GM12874 (cell line): ENCODE results near the gene TSPOAP1.

Source experiments
- TF ChIP-seq, protein P1 (sequence below): IDR thresholded peaks from 2 replicates; pipeline ENCODE4 v1.5.1; 2011; ENCODE audit warnings: low read depth, mild to moderate bottlenecking, control low read depth, low read length, moderate library complexity; ENCODE audit not compliant: insufficient read depth

The TSPOAP1 gene

DNA sequence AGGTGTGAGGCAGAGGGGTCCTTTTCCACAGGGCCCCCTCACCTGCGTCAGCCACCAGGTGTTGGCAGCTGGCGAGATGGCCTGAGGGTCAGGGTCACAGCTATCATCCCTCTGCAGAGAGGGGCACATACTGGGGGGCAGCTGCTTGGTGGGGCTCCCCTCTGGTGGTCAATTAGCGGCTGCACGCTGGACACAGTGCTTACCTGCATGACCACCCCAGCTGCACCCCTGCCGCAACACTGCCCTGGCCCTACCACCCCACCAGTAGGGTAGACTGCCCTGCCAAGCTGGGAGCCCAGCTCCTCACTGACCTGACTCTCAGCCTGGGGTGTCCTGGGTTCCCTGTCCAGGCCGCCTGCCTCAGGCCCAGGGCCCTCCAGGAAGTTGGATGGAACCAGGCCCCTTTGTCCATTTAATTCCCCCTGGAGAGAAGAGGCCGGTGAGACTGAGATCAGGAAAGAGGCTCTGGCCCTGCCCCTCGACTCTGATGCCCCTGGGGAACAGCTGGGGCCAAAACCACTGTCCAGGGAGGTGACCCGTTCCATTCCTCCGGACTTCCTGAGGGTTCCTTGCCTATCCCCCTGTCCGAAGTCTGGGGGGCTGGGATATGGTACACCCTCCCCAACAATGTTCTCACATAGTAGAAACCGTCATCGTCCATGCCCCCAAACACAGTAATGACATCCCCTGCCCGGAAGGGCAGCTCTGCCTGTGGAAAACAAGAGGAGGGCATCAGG lies 23.7 kb downstream of the TSPOAP1 start:
- TF ChIP-seq, protein P1, sequence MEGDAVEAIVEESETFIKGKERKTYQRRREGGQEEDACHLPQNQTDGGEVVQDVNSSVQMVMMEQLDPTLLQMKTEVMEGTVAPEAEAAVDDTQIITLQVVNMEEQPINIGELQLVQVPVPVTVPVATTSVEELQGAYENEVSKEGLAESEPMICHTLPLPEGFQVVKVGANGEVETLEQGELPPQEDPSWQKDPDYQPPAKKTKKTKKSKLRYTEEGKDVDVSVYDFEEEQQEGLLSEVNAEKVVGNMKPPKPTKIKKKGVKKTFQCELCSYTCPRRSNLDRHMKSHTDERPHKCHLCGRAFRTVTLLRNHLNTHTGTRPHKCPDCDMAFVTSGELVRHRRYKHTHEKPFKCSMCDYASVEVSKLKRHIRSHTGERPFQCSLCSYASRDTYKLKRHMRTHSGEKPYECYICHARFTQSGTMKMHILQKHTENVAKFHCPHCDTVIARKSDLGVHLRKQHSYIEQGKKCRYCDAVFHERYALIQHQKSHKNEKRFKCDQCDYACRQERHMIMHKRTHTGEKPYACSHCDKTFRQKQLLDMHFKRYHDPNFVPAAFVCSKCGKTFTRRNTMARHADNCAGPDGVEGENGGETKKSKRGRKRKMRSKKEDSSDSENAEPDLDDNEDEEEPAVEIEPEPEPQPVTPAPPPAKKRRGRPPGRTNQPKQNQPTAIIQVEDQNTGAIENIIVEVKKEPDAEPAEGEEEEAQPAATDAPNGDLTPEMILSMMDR = no peak

DNA sequence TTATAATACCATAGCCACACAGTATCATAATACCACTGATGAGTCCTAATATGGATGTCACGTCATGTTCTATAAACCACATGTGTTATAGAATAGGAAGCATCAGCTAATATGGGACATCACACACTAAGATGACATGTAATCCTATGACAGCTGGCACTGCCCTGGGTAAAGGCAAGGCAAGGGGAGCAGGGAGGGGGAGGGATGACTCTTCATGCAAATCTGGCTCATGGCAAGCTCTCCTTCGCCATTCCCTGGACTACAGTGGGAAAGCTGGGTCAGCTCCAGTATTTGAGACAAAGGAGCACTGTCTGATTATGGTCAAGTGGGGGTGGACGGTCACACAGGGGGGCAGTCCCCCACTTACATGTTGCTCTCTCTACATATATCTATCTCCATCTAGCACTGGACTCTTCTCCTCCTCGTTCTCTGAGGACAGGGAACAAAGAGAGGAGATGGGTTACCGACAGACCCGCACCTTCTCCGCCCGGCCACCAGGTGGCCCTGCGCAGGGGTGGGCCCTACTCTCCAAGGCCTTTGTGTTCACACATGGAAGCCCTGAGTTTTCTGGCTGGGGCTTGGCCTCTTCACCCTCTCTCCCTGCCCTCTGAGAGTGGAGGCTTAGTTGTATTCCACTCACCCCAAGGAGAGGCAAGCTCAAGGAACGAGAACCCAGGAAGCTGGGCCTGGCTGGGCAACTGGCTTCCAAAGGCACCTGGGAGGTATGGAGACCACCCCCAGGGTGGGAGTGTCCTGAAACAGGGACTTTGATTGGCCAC lies 24.4 kb downstream of the TSPOAP1 start:
- TF ChIP-seq, protein P1 = peak; percentile 92

DNA sequence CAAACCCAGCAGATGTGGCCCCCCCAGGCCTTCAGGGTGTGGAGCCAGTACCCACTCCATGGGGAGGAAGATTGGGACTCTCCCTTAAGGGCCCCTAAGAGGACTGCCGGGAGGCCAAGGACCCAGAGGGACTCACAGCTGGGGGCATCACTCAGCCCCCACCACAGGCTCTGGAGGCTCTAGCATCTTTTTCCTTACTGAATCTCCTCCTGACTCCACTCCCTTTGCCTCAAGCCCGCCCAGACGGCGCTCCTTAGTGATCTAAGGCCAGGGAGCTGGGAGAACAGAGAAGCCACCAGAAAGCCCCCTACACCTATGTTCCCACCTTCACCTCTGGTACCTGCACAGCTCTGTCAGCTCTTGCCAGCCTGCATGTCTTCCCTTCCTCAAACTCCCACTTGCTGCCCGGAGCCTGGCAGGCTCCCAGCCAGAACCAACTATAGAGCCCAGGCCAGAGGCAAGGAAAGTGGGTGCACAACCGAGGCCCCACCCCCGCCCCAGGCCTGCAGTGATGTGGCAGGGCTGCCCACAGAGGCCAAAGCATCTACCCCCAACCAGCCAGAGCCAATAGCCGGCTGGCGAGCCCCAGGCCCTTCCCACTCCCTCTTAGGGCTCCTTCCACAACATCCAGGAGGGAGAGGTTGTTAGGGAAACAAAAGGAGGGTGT lies 25.5 kb downstream of the TSPOAP1 start:
- TF ChIP-seq, protein P1 = no peak

DNA sequence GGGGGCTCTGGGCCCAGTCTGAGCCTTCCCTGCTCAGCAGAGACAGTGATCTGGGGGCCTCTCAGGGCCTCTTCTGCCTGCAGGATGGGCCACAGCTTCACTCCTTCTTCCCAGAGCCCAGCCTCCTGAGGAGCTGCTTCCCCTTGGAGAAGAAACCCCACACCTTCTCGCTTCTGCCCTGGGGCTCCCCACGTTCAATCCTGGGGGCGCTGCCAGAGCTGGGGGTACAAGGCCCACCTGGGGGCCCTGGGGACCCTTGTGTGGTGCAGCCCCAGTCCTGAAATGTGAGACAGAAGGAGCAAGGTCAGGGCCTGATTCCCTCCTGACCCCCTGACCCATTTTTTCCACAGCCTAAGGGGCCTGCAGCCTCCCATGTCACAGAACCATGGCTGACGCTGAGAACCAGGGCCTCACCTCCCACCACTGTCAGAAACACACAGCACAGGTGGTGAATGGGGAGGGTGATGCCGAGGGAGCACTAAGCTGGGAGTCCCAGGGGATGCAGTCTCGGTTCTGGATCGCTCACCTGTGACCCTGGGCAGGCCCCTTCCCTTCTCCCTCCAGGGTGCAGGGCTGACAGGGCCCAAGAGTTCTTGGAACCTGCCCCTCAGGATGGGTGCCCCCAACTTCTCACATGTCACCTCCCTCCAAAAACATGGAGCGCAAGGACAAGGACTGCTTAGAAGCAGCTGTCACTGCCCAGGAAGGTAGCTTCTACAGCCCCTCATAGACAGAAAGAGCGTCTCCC lies 26.2 kb downstream of the TSPOAP1 start:
- TF ChIP-seq, protein P1 = no peak

DNA sequence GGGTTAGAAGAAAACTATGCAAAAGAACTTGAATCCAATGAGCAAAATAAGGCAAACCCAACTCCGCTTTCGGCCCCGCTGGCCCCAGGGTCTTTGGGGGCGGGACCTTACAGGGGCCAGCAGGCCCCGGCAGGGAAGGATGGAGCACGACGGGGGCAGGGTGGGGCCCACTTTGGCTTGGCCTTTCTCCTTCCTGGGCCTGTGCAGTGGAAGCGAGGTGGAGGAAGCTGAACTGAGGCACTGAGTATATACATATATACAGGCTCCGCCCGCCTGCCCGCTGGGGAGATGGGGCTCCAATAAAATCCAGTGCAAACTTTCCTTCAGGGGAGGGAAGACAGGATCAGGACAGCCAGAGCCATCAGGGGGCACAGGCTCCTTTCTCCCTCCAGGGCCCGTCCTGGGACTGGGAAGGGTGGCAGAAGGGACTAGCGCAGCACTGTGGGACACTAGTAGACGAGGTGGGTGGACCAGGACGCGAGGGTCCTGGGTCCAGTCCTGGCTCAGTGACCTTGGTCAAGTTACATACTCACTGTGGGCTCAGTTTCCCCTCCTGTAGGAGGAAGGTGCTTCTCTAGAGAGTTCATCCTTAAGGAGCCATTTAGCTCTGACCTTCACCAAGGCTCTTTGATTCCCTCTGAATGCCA lies 27.0 kb downstream of the TSPOAP1 start:
- TF ChIP-seq, protein P1 = no peak

DNA sequence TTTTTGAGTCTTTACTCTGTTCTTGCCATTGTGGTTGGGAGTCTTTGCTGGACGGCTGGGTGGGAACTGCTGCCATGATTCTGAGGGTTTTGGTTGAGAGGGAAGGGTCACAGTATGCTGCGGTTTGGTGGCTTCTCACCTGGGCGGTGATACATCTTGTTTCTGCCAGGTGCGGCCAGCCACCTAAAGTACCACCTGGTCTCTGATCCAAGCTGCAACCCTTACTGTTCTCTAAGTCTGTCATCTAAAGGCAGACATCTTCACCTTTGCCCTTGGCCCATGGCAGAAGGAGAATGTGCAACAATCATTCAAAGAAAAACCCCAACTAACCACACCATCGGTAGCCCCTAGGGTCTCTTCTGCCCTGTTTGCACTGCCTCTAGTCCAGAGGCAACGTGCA lies 28.3 kb downstream of the TSPOAP1 start:
- TF ChIP-seq, protein P1 = no peak
